ENCODE results near the gene CFAP20DC.
"Not testable (repeated sequence)": the region's sequence is repeated elsewhere in the genome, so short reads cannot be mapped to it uniquely, and the experiment has no call there.

CFAP20DC gene

GRCh38 chr3:59023612-59024011 lies 26.2 kb downstream of the CFAP20DC start:
- no peak for DNase-seq

GRCh38 chr3:59017617-59017984 lies 32.2 kb downstream of the CFAP20DC start:
- DNase-seq, result no peak

DNA sequence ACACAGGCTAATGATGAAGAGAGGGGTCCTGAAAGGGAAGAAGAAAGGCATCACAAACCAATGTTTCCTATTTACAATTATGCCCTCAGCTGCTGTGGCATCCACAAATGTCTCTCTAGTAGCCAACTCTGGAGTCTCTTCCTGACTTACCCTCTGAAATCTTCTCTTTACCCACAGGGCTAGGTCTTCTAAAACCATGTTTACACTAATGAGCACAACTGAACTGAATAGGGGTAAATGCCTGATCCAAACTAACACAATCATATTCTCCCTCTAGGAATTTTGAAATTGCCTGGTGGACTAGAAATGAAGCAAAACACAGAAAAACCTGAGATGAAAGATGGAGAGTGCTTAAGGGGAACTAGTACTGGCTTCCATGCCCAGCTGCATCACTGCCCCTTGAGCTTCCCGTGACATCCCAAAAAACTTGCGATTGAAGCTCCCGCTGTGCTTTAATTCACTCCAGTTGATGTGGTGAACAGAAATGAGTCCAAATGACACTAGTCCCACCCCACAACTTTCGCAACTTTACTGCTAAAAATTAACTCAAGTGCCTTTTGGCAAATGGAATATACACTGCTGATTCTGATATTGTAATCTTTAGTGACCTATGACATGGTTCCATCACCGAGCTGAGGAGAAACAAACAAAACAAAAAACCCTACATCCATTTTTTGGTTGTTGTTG lies 32.8 kb downstream of the CFAP20DC start:
- DNase-seq, result no peak

- DNase-seq, result no peak
Measured at GRCh38 chr3:59013611-59014010, 36.2 kb downstream of the CFAP20DC start.

DNA sequence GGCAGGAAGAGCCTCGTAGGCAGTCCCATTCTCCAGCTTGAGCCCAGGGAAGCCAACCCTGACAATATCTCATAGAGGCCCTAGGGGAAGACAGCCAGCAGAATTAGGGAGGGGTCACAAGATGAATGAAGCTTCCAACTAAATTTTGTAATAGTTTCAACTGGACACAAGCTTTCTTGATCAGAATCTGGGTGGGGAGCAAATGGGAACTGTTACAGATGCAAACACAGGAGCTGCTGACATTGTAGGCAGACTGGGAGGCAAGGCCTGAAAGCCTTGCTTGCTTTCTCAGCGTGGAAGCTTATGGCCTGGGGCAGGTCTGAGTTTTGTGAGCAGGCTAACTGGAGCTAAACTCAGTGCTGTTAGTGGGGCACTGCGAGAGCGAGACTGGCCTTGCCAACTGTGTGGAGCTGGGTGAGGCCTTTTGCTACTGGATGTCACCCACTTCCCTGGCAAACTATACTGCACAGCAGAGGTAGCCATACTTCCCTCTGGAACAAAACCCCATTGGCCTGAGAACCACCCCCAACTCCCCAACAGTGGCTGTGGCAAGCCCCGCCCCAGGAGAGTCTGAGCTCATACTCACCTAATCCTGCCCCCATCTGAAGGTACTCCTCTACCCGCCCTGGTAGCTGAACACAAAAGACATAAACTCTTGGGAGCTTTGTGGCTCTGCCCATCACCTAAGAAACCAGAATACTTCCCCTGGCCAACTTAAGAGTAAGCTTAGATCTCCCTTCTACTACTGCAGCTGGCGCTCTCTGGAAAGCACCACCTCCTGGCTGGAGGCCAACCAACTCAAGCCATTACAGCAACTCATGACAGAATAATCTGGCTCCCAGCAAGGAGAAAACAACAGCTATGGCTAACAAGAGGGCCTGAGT lies 42.9 kb downstream of the CFAP20DC start:
- peak in 4 of 58 donors; percentile 0 to 25 (median 14) for DNase-seq

GRCh38 chr3:59001675-59002074 lies 48.1 kb downstream of the CFAP20DC start:
- DNase-seq, result no peak

- DNase-seq, result no peak
Measured at GRCh38 chr3:58999774-59000160, 50.1 kb downstream of the CFAP20DC start.

GRCh38 chr3:58999134-58999773 lies 50.6 kb downstream of the CFAP20DC start:
- DNase-seq, result no peak

GRCh38 chr3:58998476-58999117 lies 51.2 kb downstream of the CFAP20DC start:
- peak in 1 of 58 donors; percentile 1 for DNase-seq

GRCh38 chr3:58996730-58997129 lies 53.1 kb downstream of the CFAP20DC start:
- no peak for DNase-seq

GRCh38 chr3:58994746-58995330 lies 55.0 kb downstream of the CFAP20DC start:
- DNase-seq, result peak in 10 of 58 donors; percentile 0 to 52 (median 9)

DNA sequence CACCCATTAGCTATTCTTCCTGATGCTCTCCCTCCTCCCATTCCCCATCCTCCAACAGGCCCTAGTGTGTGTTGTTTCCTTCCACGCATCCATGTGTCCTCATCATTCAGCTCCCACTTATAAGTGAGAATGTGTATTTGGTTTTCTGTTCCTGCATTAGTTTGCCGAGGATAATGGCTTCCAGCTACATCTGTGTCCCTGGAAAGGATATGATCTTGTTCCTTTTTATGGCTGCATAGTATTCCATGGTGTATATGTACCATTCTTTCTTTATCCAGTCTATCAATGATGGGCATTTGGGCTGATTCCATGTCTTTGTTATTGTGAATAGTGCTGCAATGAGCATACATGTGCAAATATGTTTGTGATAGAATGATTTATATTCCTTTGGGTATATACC lies 56.3 kb downstream of the CFAP20DC start:
- DNase-seq, result no peak

DNA sequence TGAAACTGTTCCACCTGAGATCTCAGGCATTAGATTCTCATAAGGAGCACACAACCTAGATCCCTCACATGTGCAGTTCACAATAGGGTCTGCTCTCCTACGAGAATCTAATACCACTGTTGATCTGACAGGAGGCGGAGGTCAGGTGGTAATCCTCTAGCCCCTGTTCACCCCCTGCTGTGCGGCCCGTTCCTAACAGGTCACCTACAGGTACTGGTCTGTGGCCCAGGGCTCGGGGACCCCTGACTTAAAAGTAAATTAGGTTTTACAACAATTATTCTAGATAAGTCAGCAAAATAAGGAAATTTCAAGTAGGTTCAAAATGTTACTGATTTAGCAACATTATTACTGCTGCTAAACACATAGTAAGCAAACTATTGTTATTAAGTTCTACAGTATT lies 58.2 kb downstream of the CFAP20DC start:
- DNase-seq, result no peak

DNA sequence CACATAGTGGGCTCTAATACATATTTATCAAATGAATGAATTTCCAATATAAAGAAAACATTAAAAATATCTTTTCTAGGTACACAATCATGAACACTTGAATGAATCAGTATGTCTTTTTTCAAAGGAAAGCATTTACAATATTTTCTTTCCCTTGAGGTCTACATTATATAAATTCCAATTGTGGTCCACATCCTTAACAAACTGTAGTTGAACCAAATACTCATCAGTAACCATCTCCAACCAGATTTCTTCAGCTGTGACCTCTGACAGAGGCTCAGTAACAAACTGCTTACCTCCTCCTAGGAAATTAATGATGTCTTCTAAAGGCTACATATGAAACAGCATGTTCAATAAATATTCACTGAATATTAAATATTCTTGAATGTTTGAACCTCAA lies 58.8 kb downstream of the CFAP20DC start:
- no peak for DNase-seq

DNA sequence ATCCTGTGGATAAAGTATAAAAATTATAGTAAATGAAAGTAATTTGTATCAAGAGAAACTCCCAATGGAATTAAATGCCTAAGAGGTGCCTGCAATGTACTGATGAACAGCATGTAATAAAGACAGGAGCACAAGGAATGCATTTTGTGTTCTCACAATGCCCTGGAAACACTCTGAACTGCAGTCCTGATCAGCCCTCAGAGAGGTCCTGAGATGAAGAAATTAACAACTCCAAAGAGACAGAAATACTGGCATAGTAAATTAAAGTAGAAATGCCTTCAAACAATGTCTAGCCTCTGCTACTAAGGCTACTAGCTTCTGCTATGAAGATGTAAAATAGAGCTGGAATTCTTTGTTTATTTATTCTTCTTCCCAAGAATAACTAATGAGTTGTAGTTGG lies 59.9 kb downstream of the CFAP20DC start:
- no peak for DNase-seq

- DNase-seq, result no peak
Measured at GRCh38 chr3:58989163-58989562, 60.7 kb downstream of the CFAP20DC start.

GRCh38 chr3:58988041-58988440 lies 61.8 kb downstream of the CFAP20DC start:
- DNase-seq, result no peak

- no peak for DNase-seq
Measured at GRCh38 chr3:58986654-58987053, 63.2 kb downstream of the CFAP20DC start.

GRCh38 chr3:58979840-58980239 lies 70.0 kb downstream of the CFAP20DC start:
- DNase-seq, result no peak

DNA sequence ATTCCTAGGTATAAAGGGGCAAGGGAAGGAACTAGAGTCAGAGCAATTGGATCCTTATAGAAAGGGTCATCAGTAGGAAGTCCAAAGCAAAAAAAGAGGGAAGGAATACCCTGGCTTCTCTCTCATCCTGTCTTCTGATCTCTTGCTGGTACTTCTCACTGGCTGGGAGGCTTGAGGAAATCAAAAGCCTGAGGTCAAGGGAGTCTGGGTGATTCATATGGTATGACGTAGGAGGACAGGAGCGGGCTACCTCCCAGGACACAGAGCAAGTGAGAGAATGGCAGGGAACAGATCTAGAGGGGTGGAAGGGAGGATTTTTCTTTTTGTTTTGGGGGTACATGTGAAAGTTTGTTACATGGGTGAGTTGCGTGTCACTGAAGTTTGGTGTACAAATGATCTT lies 76.0 kb downstream of the CFAP20DC start:
- DNase-seq, result no peak

GRCh38 chr3:58967866-58968265 lies 82.0 kb downstream of the CFAP20DC start:
- not testable (repeated sequence) for DNase-seq
